NK-92 treated with Interleukin-12 subunit alpha and Interleukin-12 subunit beta, amount 100 ng/mL, for 24 hours (cell line): ENCODE measurements around the gene FAM234A.
A peak's percentile ranks its signal among the peaks of the same experiment; 100 is the strongest.
"Not testable (repeated sequence)": the region's sequence is repeated elsewhere in the genome, so short reads cannot be mapped to it uniquely, and the experiment has no call there.

Experiments
- DNase-seq: peaks from one replicate; lab custom pipeline; 2025; lab: John Stamatoyannopoulos, UW

The FAM234A gene, protein sequence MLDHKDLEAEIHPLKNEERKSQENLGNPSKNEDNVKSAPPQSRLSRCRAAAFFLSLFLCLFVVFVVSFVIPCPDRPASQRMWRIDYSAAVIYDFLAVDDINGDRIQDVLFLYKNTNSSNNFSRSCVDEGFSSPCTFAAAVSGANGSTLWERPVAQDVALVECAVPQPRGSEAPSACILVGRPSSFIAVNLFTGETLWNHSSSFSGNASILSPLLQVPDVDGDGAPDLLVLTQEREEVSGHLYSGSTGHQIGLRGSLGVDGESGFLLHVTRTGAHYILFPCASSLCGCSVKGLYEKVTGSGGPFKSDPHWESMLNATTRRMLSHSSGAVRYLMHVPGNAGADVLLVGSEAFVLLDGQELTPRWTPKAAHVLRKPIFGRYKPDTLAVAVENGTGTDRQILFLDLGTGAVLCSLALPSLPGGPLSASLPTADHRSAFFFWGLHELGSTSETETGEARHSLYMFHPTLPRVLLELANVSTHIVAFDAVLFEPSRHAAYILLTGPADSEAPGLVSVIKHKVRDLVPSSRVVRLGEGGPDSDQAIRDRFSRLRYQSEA

GRCh38 chr16:234468-235305 lies at the start of gene FAM234A:
TSS of gene FAM234A (plus strand) at chr16:234821. CDS start at chr16:254414, 19,593 bp downstream.
- DNase-seq: peak; percentile 89

GRCh38 chr16:185213-185612 lies 49.4 kb upstream of the FAM234A start:
- no peak for DNase-seq

DNA sequence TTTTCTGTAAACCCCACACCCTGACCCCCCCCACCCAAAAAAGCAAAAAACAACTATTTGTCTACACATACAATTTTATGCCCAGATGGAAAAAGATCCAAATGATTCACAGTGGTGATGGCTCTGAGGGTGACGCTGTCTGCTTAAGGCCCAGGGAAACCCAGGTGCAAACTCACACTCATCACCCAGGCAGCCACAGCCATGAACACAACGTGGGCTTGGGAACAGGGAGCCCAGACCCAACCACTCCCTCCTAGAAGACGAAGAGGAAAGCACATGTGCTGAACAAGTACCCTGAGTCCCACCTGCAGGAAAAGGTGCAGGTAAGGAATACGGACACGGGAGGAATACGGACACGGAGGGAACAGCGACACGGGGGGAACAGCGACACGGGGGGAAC lies 48.9 kb upstream of the FAM234A start:
- no peak for DNase-seq

DNA sequence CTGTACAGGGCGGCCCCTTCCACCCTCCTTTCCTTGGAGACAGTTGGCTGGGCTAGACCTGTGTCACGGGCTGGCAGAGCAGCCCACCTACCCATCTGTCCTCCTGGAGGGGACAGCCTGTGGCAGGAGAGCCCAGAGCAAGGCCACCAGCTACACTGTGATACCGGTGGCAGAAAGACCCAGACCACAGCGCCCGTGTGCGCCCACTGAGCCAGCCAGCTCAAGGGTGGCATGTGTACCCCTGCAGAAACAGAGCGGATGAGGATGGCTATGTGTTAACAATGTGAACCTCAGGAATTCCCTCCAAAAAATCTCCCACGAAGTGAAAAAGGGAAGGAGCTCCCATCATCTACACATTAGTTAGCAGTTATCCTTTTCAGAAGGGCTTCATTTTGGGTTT lies 47.3 kb upstream of the FAM234A start:
- DNase-seq: no peak

DNA sequence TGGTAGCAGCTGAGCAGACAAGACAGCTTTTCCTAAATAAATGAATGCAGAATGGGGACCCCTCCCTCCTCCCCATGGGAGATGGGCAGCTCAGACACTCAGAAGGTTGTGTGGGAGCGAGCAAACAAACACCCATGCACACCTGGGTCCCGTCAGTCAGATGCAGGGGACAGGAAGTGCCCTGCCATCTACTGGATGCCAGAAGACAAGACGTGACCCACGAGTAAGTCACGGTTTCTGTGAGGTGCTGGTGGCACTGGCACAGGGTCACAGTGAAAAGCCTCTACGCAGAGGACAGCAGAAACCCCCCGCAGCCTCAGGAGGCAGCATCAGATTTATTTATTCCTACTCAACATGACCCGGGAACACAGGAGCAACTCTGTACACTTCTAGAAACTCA lies 45.9 kb upstream of the FAM234A start:
- DNase-seq: no peak

- no peak for DNase-seq
Measured at GRCh38 chr16:189604-190186, 44.9 kb upstream of the FAM234A start.

- no peak for DNase-seq
Measured at GRCh38 chr16:191831-192230, 42.8 kb upstream of the FAM234A start.

- DNase-seq: no peak
Measured at GRCh38 chr16:192686-193085, 41.9 kb upstream of the FAM234A start.

DNA sequence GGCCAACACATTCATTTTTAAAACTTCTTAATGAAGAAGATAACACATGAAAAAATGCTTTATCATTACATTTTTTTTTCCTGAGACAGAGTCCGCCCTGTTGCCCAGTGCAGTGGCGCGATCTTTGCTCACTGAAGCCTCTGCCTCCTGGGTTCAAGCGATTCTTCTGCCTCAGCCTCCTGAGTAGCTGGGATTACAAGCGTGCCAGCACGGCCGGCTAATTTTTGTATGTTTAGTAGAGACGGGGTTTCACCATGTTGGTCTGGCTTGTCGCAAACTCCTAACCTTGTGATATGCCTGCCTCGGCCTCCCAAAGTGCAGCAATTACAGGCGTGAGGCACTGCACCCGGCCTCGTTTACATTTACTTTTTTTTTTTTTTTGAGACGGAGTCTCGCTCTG lies 41.2 kb upstream of the FAM234A start:
- no peak for DNase-seq

- no peak for DNase-seq
Measured at GRCh38 chr16:194516-194915, 40.1 kb upstream of the FAM234A start.

DNA sequence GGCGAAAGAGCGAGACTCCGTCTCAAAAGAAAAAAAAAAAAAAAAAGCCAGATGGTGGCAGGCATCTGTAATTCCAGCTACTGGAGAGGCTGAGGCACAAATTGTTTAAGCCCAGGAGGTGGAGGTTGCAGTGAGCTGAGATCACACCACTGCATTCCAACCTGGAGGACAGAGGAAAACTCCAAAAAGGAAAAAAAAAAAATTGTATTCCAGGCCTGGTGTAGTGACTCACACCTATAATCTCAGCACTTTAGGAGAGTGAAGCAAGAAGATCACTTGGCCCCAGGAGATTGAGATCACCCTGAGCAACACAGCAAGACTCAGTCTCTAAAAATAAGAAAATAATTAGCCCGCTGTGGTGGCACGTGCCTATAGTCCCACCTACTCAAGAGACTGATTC lies 34.2 kb upstream of the FAM234A start:
- DNase-seq: no peak

GRCh38 chr16:203246-203645 lies 31.4 kb upstream of the FAM234A start:
- no peak for DNase-seq

- not testable (repeated sequence) for DNase-seq
Measured at GRCh38 chr16:204046-204445, 30.6 kb upstream of the FAM234A start.

DNA sequence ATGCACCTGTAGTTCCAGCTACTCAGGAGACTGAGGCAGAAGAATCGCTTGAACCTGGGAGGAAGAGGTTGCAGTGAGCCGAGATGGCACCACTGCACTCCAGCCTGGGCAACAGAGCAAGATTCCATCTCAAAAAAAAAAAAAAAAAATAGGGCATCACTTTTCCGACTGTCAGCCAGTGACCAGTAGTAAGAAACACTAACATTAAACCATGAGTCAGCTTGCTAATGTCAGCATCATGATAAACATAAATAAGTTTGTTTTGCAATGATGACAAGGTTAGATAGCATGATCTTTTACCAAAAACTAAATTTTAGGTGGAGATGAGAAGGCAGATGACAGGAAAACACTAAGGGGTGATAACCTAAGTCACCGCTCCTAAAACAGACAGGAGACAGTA lies 25.3 kb upstream of the FAM234A start:
- DNase-seq: not testable (repeated sequence)

DNA sequence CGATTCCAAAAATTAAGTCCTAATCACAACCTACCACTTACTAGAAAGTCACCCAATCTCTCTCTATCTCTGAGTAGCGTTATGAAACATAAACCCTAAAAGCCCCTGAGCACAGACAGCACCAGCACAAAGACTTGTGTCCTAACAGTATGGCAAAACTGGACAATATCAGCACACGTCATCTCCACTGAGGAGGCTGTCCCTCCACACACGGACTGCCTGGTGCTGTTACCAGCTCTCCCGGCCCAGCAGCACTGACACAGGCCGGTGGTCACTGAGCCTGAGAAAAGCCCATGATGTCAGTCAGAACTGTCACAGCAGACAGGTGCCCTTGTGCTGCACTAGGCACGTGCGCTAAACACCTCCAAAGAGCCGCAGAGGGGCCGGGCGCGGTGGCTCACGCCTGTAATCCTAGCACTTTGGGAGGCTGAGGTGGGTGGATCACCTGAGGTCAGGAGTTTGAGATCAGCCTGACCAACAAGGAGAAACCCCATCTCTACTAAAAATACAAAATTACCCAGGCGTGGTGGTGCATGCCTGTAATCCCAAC lies 22.9 kb upstream of the FAM234A start:
- not testable (repeated sequence) for DNase-seq

GRCh38 chr16:212999-213398 lies 21.6 kb upstream of the FAM234A start:
- no peak for DNase-seq

- DNase-seq: no peak
Measured at GRCh38 chr16:220021-220420, 14.6 kb upstream of the FAM234A start.

DNA sequence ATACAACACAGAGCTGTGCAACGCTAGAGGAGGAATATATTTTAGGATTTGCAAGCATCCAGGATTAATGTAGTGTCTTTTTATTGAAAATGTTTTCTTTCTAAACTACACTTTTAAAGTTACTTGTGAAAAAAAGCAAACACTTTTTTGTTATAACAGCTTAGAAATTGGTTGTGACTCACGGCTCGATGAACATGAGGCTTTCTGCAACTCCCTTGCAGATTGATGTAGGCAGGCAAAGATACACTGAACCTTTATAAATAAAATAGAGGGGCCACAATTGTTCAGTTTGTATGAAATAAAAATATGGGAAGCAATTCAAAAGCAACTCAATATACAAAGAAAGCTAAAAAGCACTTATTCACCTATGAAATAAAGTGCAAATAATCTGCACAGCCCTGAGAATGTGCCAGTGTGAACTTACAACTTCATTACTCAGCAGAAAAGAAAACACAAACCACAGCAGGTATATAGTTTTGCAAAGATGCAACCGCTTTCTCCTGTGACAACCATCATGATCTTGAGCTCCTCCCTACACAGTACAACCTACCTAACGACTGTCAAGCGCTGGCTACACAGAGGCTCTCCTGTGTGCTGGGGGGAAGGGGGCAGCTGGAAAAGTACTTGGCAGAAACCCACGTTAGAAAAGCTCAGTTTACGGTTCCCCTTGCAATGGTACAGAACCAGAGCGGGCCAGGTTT lies 6.3 kb upstream of the FAM234A start:
- DNase-seq: no peak

DNA sequence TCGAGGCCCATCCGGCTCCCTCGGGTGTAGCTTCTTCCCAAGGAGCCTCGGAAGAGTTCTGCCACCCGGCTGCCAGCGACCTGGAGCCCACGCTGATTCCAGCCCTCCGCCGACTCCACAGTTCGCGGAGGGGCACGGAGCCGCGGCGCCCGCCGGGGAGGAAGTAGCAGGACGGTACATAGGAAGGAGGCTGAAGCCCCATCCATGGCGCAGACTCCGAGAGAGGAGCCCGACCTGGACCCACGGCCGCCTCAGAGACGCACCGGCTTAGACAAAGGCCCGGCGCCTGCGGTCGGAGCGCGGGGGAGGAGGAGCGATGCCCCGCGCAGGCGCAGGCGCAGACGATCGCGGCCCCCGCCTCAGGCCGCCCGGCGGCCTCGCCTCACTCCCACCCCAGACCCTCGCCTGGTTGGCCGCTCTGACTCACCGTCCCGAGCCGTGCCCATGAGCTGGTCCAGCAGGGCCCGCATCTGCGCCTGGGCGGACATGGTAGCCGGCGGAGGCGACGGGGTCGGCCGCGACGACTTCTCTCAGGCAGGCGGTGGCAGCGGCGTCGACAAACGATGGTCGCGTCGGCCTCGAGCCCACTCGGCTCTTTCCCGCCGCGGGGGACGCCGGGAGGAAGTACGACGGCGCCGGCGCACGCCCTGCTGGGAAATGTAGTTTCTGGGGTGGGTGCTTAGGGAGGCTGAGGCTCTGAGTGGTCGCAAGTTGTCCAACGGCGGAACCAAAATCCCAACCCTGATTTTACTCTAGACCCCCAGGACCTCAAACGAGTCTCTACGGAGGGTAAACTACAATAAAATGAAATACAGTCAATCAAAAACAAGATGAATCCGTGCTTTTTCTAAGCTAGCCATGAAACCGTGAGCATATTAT lies 5.5 kb upstream of the FAM234A start, which contains the start of gene LUC7L:
Gene LUC7L (minus strand): TSS at position 598 of the 879 bp plus-strand sequence. CDS start 110 bp downstream, at position 488.
- DNase-seq: peak; percentile 85

DNA sequence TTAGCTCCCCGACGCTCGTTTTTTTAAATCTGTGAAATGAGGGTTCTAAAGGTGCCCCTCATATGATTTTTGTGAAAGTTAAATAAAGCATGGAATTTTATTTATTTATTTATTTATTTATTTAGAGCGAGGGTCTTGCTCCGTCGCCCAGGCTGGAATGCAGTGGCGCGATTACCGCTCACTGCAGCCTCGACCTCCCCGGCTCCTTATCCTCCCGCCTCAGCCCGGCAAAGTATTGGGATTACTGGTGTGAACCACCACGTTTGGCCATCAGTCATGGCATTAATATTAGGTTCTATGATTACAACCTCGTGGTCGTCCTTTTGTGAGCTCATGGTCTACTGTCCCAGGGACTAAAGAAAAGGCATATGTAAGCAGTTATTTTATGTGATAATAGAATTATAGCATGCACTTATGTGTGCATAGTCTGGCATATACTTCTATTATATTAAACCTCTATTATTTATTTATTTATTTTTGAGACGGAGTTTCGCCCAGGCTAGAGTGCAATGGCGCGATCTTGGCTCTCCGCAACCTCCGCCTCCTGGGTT lies 4.8 kb upstream of the FAM234A start:
- DNase-seq: no peak
